ENCODE results near the gene PRDM16.
A peak's percentile ranks its signal among the peaks of the same experiment; 100 is the strongest.

PRDM16 gene

DNA sequence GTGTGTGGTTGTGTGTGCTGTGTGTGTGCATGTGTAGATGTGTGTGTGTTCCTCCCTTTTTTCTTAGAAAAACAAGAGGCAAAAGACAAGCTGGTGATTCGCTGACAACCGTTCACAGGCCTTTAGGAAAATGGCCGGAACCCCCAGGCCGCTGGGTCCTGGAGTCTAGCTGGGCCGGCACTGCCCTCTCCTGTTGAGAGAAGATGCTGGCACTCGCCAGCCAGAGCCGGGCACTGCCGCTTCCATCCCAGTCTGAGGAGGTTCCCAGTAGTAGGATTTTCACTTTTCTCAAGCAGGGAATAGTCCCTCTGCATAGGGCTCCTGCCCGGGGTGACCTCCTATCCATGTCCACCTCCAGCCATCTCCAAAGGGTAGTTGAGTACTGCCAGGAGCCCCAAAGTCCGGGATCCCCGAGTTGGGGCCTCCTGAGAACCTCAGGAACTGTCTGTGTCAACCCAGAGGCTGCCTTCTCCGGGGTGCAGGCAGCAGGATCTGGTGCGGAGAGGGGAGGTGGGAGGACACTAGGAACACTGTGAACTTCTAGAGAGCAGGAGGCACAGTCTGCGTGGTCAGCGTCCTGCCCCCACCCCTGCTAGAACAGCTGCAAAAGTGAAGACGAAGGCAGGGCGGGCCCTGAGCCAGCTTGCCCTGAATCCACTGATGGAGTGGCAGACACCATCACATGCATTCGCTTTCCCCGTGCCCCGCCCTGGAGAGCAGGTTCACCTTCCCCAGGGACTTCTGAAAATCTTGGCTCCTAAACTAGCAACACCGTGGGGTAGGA, 341.3 kb downstream of the PRDM16 start:
- DNase-seq = peak; percentile 82

DNA sequence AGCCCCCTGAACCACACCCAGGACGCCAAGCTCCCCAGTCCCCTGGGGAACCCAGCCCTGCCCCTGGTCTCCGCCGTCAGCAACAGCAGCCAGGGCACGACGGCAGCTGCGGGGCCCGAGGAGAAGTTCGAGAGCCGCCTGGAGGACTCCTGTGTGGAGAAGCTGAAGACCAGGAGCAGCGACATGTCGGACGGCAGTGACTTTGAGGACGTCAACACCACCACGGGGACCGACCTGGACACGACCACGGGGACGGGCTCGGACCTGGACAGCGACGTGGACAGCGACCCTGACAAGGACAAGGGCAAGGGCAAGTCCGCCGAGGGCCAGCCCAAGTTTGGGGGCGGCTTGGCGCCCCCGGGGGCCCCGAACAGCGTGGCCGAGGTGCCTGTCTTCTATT, 342.8 kb downstream of the PRDM16 start:
- no peak for DNase-seq

- DNase-seq = no peak
Observed at GRCh38 chr1:3412376-3412775, 343.4 kb downstream of the PRDM16 start.

GRCh38 chr1:3413975-3414710, 345.1 kb downstream of the PRDM16 start:
- no peak for DNase-seq

DNA sequence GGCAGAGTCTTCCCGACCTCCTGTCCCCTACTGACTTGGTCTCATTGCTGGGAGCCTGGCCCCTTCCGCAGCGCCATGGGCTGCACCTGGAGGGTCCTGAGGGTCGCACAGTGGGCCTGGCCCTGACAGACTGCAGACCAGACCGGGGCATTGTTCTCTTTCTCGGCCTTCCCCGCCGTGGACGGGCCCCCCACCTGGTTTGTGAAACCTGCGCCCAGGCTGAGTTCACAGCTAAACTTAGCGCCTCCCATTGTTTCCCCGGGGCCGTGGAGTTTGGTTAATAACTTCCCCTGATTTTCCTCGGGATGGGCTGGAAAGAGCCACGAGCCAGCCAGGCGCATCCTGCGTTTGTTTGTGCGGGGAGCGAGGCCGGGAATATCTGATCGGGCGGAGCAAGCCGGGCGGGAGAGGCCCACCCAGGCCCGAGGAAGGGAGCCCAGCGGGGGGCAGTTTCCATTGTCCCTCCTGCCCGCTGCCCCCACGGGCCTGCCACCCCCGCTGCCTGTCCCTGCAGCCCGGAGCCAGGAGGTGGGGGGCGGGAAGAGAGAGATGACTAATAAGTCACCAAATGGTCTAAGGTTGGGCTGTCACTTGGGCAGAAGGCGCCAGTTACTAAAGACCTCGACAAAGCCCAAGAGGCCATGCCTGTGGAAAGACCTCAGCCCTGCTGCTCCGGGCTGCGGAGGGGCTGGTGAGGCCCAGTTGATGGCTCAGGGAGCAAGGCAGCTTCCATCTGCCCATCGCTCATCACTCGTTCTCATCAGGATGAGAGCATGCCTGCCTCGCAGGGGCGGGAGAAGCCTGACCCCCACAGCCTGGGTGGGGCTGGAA, 346.5 kb downstream of the PRDM16 start:
- no peak for DNase-seq

GRCh38 chr1:3417082-3417739, 348.2 kb downstream of the PRDM16 start:
- no peak for DNase-seq

- no peak for DNase-seq
Observed at GRCh38 chr1:3417934-3418333, 348.9 kb downstream of the PRDM16 start.

- DNase-seq = no peak
Observed at GRCh38 chr1:3418600-3418999, 349.6 kb downstream of the PRDM16 start.

GRCh38 chr1:3419415-3420204, 350.6 kb downstream of the PRDM16 start:
- peak; percentile 6 for DNase-seq

GRCh38 chr1:3420218-3420951, 351.4 kb downstream of the PRDM16 start:
- DNase-seq = peak; percentile 13

DNA sequence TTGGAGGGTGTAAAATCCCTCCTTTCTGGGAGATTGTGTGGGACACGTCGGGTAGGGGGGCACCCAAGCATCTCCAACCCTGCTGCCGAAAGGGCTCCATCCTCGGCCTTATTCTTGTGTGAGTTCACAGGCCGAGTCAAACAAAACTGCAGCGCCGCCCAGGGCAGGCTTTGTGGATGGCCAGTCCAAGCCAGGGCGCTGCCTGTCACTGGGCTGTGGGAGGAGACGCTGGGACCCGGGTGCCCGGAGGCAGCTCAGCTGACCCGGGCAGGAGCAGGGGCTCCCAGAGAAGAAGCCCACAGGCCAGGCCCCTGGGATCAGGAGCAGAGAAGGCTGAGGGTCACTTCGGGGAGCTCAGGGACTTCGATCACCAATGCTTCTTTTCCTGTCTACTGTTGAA, 353.6 kb downstream of the PRDM16 start:
- DNase-seq = no peak

- no peak for DNase-seq
Observed at GRCh38 chr1:3423245-3423829, 354.3 kb downstream of the PRDM16 start.

DNA sequence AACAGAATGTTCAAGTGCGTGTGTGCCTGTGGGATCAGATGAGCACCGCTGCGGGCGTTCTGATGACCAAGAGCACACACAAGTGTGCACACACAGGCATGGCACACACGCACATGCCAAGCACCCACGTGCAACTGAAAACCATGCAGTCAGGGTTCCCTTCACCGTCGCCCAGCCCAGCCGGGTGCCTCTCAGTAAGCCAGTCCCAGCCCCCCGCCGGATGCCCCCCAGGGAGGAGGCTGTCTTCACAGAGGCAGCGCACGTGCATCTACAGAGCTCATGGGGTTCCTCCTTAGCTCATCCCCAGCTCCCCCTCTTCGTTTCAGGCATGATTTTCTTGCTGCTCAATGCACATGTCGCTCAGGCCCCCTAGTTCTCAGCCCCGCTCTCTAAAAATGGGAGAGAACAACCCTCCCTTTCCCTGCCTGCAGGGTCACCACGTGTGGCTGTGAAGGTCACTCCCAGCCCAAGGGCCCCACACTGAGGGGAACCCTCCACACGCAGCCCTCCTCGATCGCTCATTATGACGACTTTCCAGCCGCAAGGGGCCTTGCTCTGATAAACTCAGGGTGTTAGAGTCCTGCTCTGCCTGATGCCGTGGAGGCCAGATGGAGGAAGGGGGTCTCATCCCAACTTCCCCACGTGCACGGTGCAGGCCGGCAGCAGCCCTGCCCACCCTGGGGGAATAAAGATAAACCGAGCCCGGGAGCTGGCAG, 355.1 kb downstream of the PRDM16 start:
- DNase-seq = no peak

DNA sequence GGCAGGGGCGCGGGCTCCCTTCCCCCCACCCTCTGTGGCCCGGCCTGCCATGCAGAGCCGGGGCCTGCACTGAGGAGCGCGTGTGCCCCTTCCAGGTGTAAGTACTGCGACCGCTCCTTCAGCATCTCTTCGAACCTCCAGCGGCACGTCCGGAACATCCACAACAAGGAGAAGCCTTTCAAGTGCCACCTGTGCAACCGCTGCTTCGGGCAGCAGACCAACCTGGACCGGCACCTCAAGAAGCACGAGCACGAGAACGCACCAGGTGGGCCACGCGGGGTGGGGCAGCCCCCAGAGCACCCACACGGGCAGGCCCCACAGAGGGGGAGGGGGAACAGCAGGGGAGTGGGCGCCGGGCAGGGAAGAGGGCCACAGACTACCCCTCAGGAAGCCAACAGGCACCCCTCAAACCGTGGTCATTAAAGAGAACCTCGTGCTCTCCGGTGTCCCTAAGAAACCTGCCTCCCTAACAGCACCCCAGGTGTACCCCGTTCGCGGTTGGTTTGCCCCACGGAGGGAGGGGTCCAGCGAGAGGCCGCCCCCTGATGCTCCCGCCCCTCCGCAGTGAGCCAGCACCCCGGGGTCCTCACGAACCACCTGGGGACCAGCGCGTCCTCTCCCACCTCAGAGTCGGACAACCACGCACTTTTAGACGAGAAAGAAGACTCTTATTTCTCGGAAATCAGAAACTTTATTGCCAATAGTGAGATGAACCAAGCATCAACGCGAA, 356.6 kb downstream of the PRDM16 start:
- DNase-seq = no peak

DNA sequence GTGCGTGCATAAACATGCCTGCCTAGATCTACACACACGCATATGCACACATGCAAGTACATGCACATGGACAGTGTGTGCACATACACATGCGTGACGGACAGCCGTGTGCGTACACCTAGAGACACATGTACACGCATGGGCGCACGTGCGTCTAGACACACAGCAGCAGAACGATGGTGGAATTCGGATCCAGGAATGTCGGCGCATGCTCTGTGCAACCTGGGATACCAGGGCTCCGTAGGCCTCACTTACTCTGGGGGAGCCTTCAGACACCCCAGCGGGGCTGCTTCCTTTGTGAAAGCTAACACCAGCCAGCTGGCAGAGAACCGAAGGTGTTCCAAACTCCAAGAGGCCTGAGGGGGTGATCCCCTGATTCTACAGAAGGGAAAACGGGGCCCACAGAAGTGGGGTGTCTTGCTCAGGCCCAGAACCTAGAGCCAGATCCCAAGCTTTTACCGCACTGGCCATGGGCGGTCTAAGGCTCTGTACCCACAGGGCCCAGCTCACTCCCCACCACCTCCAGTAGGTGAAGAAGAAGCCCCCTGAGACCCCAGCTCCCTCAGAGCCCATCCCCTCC, 358.0 kb downstream of the PRDM16 start:
- no peak for DNase-seq

DNA sequence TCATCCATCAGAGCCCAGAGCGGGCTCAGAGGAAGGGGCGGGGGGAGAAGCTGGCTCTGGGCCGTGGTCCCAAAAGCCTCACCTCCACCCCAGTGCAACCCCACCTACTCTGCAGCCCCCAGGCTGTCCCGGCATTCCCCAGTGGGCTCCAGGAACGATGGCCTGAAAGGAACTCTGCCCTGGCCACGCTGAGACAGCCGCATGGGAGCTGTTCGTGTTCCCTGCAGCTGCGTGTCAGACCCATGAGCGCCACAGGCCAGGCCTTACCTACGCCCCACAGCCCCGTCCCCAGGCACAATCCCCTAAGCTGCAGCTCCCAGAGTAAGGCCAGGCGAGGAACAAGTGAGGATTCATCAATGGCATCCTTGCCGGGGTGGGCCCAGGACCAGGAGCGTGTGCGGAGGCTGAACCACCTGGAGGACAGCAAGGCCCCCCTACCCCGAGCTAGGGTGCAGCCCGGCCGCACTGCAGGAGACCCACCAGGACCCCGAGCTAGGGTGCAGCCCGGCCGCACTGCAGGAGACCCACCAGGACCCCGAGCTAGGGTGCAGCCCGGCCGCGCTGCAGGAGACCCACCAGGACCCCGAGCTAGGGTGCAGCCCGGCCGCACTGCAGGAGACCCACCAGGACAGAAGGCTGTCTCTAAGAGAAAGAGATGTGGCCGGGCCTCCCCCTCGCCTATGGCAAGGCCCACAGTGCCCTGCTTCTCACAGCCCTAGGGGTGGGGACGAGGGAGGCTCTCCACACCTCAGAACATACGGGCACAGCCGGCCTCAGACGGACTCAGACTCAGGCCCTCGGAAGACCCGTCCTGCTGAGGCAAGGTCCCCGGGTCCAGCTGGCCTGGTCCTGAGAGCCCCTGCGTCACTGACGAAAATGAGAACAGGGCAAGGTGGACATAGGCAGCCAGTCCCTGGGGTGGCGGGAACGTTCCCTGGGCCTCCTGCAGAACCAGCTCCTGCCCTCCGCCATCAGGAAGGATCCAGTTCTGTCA, 359.0 kb downstream of the PRDM16 start:
- DNase-seq = no peak

DNA sequence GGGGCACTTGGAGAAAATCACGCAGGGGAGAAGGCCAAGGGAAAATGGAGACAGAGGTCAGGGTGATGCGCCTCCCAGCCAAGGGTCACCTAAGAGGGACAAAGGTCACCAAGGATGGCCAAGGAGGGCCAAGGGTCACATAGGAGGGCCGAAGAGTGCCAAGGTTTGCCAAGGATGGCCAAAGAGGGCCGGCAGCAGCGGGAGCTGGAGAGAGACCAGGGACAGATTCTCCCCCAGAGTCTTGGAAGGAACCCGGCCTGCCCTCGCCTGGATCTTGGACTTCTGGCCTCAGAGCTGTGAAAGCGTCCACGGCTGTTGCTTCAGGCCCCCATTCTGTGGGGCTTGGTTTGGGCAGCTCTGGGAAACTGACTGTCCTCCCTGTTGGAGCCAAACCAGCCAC, 359.9 kb downstream of the PRDM16 start:
- no peak for DNase-seq

GRCh38 chr1:3429320-3429719, 360.3 kb downstream of the PRDM16 start:
- no peak for DNase-seq
